Measurements from ENCODE around the gene KCNJ18. TPM values are rescaled to one million over a fixed set of nuclear protein-coding genes. Genes with fewer than 3 reads are reported as not detected.
"Not testable (repeated sequence)": the region's sequence is repeated elsewhere in the genome, so short reads cannot be mapped to it uniquely, and the experiment has no call there.

Gene KCNJ18
- total RNA-seq, 1 donor from 2014 or later = not detected

DNA sequence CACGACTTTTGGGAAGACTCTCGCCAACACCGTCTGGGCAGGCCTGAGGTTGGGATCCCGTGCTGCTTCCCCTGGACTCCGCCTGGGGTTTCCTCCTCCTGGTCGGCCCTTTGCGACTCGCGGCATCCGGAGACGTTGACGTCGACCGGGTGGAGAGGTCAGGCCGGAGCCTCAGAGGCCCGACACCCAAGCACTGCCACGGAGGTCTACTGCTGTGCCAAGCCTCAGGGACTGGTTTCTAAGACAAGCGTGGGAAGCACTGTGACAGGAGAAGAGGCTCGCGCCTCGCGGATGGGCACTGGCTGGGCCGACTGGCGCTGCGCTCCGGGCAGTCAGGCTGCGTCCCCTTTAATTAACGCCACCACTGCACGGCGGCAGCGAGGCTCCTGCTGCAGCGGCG is 7.9 kb upstream of the KCNJ18 start:
- intact Hi-C loops (cut with micrococcal nuclease); H3K27me3 Mint-ChIP-seq (ENCODE audit: low read depth); H3K36me3 Mint-ChIP-seq (ENCODE audit: low read depth); DNase-seq (ENCODE audit: low spot score); H3K4me1 Mint-ChIP-seq (ENCODE audit: low read depth); H3K27ac Mint-ChIP-seq; H3K4me3 Mint-ChIP-seq (ENCODE audit: low read depth): not testable (repeated sequence)
- peaks cover 13% of the 10 kb centered on the region for H3K9me3 Mint-ChIP-seq

- H3K4me3 Mint-ChIP-seq (ENCODE audit: low read depth); intact Hi-C loops (cut with micrococcal nuclease): not testable (repeated sequence)
These were observed 7.1 kb upstream of the KCNJ18 start for GRCh38 chr17:21685061-21685795.

GRCh38 chr17:21686165-21687015 is 5.9 kb upstream of the KCNJ18 start:
- no peaks in the 10 kb centered on the region for H3K36me3 Mint-ChIP-seq (ENCODE audit: low read depth)
- no peaks in the 10 kb centered on the region for H3K4me1 Mint-ChIP-seq (ENCODE audit: low read depth)
- peaks cover 9% of the 10 kb centered on the region for H3K9me3 Mint-ChIP-seq
- no peak overlapping the region for H3K27ac Mint-ChIP-seq
- no peaks in the 10 kb centered on the region for H3K27me3 Mint-ChIP-seq (ENCODE audit: low read depth)
- intact Hi-C loops (cut with micrococcal nuclease) = no loop called here
- DNase-seq (ENCODE audit: low spot score) = no peak
- no peak overlapping the region for H3K4me3 Mint-ChIP-seq (ENCODE audit: low read depth)

More at GRCh38 chr17:21685061-21685795, 7.1 kb upstream of the KCNJ18 start:
- peaks cover 13% of the 10 kb centered on the region for H3K9me3 Mint-ChIP-seq
- H3K27me3 Mint-ChIP-seq (ENCODE audit: low read depth); H3K27ac Mint-ChIP-seq; H3K36me3 Mint-ChIP-seq (ENCODE audit: low read depth); H3K4me1 Mint-ChIP-seq (ENCODE audit: low read depth); DNase-seq (ENCODE audit: low spot score): not testable (repeated sequence)

GRCh38 chr17:21687136-21687953 is 5.0 kb upstream of the KCNJ18 start:
- peaks cover 9% of the 10 kb centered on the region for H3K9me3 Mint-ChIP-seq
- H3K27me3 Mint-ChIP-seq (ENCODE audit: low read depth) = no peaks in the 10 kb centered on the region
- no peak overlapping the region for H3K4me3 Mint-ChIP-seq (ENCODE audit: low read depth)
- H3K36me3 Mint-ChIP-seq (ENCODE audit: low read depth) = no peaks in the 10 kb centered on the region
- intact Hi-C loops (cut with micrococcal nuclease) = no loop called here
- DNase-seq (ENCODE audit: low spot score) = no peak
- H3K27ac Mint-ChIP-seq = no peak overlapping the region
- H3K4me1 Mint-ChIP-seq (ENCODE audit: low read depth) = no peaks in the 10 kb centered on the region

- no peak overlapping the region for H3K27ac Mint-ChIP-seq
- no peaks in the 10 kb centered on the region for H3K36me3 Mint-ChIP-seq (ENCODE audit: low read depth)
- H3K27me3 Mint-ChIP-seq (ENCODE audit: low read depth) = no peaks in the 10 kb centered on the region
- DNase-seq (ENCODE audit: low spot score) = no peak
- H3K9me3 Mint-ChIP-seq = peaks cover 9% of the 10 kb centered on the region
- intact Hi-C loops (cut with micrococcal nuclease) = no loop called here
- no peaks in the 10 kb centered on the region for H3K4me1 Mint-ChIP-seq (ENCODE audit: low read depth)
- H3K4me3 Mint-ChIP-seq (ENCODE audit: low read depth) = no peak overlapping the region
These were observed 3.9 kb upstream of the KCNJ18 start for GRCh38 chr17:21688293-21688949.

DNA sequence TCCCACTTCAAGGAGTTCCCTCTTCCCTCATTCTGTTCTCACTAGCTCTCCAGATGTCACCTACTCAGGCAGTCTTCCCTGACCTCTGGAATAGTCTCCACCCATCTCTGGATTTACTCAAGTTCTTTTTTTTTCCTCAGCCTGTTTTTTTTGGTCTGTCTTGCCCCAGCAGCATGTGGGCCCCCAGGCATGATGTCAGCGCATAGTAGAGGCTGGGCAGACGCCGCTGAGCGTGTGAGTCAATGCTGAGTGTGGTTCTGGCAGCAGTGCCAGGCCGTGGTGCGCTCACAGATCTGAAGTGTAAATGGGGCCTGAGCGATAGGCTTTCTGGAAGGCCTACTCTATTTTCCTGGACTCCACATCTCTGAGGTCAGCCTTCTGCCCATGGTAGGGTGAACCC is 2.7 kb upstream of the KCNJ18 start:
- H3K4me3 Mint-ChIP-seq (ENCODE audit: low read depth) = no peak overlapping the region
- intact Hi-C loops (cut with micrococcal nuclease) = no loop called here

GRCh38 chr17:21690811-21691210 is 1.5 kb upstream of the KCNJ18 start:
- H3K27me3 Mint-ChIP-seq (ENCODE audit: low read depth); DNase-seq (ENCODE audit: low spot score); intact Hi-C loops (cut with micrococcal nuclease); H3K4me1 Mint-ChIP-seq (ENCODE audit: low read depth); H3K36me3 Mint-ChIP-seq (ENCODE audit: low read depth); H3K4me3 Mint-ChIP-seq (ENCODE audit: low read depth); H3K27ac Mint-ChIP-seq: not testable (repeated sequence)
- peaks cover 19% of the 10 kb centered on the region for H3K9me3 Mint-ChIP-seq

More for the DNA sequence above, 2.7 kb upstream of the KCNJ18 start:
- H3K27ac Mint-ChIP-seq = no peak overlapping the region
- H3K9me3 Mint-ChIP-seq = peaks cover 12% of the 10 kb centered on the region
- no peaks in the 10 kb centered on the region for H3K27me3 Mint-ChIP-seq (ENCODE audit: low read depth)
- H3K36me3 Mint-ChIP-seq (ENCODE audit: low read depth) = no peaks in the 10 kb centered on the region
- no peaks in the 10 kb centered on the region for H3K4me1 Mint-ChIP-seq (ENCODE audit: low read depth)
- no peak for DNase-seq (ENCODE audit: low spot score)

GRCh38 chr17:21691481-21691880 is 842 bp upstream of the KCNJ18 start:
- intact Hi-C loops (cut with micrococcal nuclease); H3K27ac Mint-ChIP-seq; DNase-seq (ENCODE audit: low spot score); H3K27me3 Mint-ChIP-seq (ENCODE audit: low read depth); H3K36me3 Mint-ChIP-seq (ENCODE audit: low read depth); H3K4me3 Mint-ChIP-seq (ENCODE audit: low read depth); H3K4me1 Mint-ChIP-seq (ENCODE audit: low read depth): not testable (repeated sequence)
- peaks cover 18% of the 10 kb centered on the region for H3K9me3 Mint-ChIP-seq

DNA sequence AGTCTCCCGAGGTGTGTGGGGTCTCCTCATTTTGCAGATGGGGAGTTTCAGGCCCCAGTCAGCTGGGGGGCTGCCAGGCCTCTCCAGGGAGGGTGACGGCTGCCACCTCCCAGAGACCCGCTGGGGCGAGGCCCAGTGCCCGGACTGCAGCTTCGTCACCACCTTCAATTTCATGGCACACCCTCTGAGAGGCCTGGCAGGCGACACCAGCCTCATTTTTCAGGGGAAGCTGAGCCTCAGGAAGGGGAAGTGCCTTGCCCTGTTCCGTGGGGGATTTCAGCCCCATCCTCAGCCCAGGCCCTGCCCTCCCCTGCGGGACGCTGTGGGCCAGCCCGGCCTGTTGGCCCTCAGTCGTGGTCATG is 362 bp downstream of the KCNJ18 start:
- H3K36me3 Mint-ChIP-seq (ENCODE audit: low read depth); H3K4me3 Mint-ChIP-seq (ENCODE audit: low read depth); intact Hi-C loops (cut with micrococcal nuclease); H3K27me3 Mint-ChIP-seq (ENCODE audit: low read depth); H3K27ac Mint-ChIP-seq; DNase-seq (ENCODE audit: low spot score); H3K9me3 Mint-ChIP-seq; H3K4me1 Mint-ChIP-seq (ENCODE audit: low read depth): not testable (repeated sequence)

- H3K9me3 Mint-ChIP-seq; H3K27me3 Mint-ChIP-seq (ENCODE audit: low read depth); intact Hi-C loops (cut with micrococcal nuclease); H3K4me3 Mint-ChIP-seq (ENCODE audit: low read depth); DNase-seq (ENCODE audit: low spot score); H3K27ac Mint-ChIP-seq; H3K36me3 Mint-ChIP-seq (ENCODE audit: low read depth); H3K4me1 Mint-ChIP-seq (ENCODE audit: low read depth): not testable (repeated sequence)
These were observed 1.1 kb downstream of the KCNJ18 start for GRCh38 chr17:21693391-21693796.

GRCh38 chr17:21693937-21694336 is 1.6 kb downstream of the KCNJ18 start:
- H3K27me3 Mint-ChIP-seq (ENCODE audit: low read depth); H3K4me1 Mint-ChIP-seq (ENCODE audit: low read depth); H3K9me3 Mint-ChIP-seq; DNase-seq (ENCODE audit: low spot score); H3K36me3 Mint-ChIP-seq (ENCODE audit: low read depth); H3K27ac Mint-ChIP-seq; intact Hi-C loops (cut with micrococcal nuclease); H3K4me3 Mint-ChIP-seq (ENCODE audit: low read depth): not testable (repeated sequence)

GRCh38 chr17:21696227-21696626 is 3.9 kb downstream of the KCNJ18 start:
- H3K36me3 Mint-ChIP-seq (ENCODE audit: low read depth); H3K27ac Mint-ChIP-seq; H3K4me3 Mint-ChIP-seq (ENCODE audit: low read depth); intact Hi-C loops (cut with micrococcal nuclease); H3K4me1 Mint-ChIP-seq (ENCODE audit: low read depth); DNase-seq (ENCODE audit: low spot score); H3K27me3 Mint-ChIP-seq (ENCODE audit: low read depth); H3K9me3 Mint-ChIP-seq: not testable (repeated sequence)
